Measurements from ENCODE around the gene FMR1NB.

FMR1NB gene

GRCh38 chrX:148070504-148070877 is 89.4 kb downstream of the FMR1NB start:
- Histone ChIP-seq H2AFZ (ENCODE audit: low read length, unreplicated experiment) (no peak overlapping the region), H3K27me3 (ENCODE audit: insufficient read depth, low read length) (no peaks in the 10 kb centered on the region), H3K4me1 (ENCODE audit: control insufficient read depth, insufficient read depth, low read length, unreplicated experiment) (no peaks in the 10 kb centered on the region), H3K79me2 (ENCODE audit: control insufficient read depth, insufficient read depth, low read length, unreplicated experiment) (no peaks in the 10 kb centered on the region), H3K27ac (ENCODE audit: low read depth, low read length) (no peak overlapping the region), H3K36me3 (ENCODE audit: insufficient read depth, low read length) (no peaks in the 10 kb centered on the region), H3K4me3 (ENCODE audit: low read depth, low read length) (no peak overlapping the region)
